Activated CD8-positive, alpha-beta memory T cell treated with anti-CD3 and anti-CD28 coated beads for 48 hours (primary cell): ENCODE measurements around the gene SRCIN1.
"Not testable (repeated sequence)": the region's sequence is repeated elsewhere in the genome, so short reads cannot be mapped to it uniquely, and the experiment has no call there.

Experiments used
- DNase-seq, 3 experiments: peaks; one replicate each; pipeline ENCODE4 v3.0.0-alpha.2; 2020; ENCODE audit warnings: low read depth in 2 of 3, low spot score in 2 of 3

SRCIN1 gene

DNA sequence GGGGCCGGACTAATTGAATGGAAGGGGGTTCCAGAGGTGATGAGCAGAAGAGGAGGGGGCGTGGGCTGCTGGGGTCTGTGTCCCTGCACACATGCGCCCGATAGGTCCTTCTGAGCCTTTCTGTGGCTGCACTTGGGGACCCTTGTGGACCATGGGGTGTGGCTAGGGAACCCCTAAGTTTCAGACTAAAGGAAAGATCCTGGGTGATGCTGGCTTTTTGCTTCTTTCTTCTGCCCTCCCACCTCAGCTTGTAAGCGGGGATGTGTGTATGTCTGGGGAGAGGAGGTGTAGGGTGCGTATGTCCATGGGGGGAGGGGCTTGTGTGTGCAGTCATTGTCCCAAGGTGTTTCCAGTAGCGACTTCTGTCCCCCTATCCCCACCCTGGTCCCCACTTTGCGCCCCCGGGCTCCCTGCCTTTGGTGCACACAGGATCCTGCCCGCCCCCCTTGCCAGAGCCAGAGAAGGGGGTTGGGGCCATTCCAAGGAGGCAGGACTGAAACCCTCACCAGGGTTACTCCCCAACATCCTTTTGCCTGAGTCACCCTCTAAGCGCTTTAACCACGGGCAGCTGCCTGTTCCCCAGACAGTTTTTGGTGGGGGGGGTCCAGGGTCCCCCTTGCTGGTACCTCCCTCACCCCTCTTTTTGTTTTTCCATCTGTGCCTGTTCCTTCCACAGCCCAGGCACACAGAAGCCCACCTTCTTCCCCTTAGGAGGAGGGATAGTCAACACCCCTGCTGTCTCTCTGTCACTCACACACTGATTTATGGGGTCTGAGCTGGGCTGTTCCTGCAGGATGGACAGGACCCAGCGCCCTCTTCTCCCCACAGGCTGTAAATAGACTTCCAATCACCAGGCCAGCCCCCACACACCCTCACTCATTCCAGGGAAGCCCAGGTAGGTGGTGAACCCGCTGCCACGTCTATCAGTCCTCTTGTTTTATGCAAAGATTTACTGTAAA, 94.3 kb downstream of the SRCIN1 start:
- no peak for DNase-seq

DNA sequence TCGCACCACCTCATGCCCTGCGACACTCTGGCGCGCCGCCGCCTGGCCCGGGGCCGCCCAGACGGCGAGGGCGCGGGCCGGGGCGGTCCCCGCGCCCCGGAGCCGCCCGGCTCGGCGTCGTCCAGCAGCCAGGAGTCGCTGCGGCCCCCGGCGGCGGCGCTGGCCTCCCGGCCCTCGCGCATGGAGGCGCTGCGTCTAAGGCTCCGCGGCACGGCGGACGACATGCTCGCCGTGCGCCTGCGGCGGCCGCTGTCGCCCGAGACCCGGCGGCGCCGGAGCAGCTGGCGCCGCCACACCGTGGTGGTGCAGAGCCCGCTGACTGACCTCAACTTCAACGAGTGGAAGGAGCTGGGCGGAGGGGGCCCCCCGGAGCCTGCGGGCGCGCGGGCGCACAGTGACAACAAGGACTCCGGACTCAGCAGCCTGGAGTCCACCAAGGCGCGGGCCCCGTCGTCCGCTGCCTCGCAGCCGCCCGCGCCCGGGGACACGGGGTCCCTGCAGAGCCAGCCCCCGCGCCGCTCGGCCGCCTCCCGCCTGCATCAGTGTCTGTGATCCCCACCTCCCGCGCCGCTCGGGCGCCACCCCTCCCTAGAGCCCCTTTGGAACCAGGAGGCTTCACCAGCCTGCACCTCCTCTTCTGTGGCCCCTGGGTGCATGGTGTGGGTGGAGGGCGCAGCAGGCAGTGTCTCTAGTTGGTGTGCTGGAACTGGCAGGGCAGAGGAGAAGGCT, 95.2 kb downstream of the SRCIN1 start:
- DNase-seq: no peak

DNA sequence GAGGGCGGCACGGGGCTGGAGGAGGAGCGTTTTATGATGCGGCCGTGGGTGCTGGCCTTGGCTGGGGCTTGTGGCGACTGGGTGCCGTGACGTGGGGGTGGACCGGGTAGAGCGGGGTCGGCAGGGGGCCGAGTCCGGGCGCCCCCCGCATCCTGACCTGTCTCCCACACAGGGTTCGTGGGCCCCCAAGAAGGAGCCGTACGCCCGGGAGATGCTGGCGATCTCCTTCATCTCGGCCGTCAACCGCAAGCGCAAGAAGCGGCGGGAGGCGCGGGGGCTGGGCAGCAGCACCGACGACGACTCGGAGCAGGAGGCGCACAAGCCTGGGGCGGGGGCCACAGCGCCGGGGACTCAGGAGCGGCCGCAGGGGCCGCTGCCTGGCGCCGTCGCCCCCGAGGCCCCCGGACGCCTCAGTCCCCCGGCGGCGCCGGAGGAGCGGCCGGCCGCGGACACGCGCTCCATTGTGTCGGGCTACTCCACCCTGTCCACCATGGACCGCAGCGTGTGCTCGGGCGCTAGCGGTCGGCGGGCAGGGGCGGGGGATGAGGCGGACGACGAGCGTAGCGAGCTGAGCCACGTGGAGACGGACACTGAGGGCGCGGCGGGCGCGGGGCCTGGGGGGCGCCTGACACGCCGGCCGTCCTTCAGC, 95.9 kb downstream of the SRCIN1 start:
- DNase-seq: no peak

DNA sequence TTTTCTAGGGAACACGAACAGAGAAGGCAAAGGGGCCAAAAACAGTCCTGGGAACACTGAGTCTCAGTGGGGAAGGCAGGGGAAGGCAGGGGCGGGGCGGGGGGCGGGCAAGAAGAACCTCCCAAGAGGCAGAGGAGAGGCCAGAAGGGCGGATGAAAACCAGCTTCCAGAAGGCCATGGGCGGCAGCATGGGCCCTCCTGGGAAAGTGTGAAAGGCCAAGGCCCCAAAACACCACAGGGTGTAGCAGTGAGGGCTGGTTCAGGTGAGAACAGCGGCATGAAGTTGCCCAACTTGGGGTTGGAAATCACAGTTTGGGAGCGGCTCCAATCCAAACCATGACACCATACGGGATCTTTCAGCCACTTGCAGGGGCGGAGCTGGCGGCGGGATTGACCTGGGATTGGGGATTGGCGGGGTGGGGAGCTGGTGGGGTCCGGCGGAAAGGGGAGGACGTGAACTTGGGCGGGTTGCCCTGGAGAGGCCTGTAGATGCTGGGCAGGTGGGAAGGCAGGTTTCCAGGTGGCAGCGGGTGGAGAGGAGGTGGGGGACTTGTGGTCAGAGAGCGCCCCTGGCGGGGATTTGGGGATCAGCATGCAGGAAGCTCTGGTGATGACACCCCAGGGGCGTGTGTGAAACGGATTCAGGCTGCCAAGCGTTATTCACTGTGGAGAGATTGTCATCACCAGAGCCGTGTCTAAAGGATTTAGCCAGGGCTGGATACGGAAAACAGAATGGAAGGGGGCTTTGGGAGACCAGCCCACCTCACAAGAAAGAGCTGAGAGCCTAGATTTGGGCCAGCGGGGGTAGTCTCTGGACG, 96.6 kb downstream of the SRCIN1 start:
- DNase-seq: peak; percentile 40 to 59 (median 55)

DNA sequence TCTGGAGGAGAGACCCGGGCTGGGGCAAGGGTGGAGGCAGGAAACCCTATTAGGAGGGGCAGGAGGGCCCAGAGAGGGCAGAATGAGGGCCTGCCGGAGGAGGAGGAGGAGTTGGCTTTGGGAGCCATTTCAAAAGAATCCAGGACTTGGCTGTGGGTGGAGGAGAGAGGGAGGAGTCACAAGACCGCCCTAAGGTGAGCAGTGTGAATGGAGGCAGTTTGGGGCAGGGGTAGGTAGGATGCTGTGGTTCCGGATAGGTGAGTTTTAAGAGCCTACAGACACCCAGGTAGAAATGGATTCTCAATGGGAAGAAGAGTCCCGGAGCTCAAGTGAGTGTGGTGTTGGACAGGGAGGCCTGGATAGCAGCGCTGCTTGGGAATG, 97.2 kb downstream of the SRCIN1 start:
- no peak for DNase-seq

DNA sequence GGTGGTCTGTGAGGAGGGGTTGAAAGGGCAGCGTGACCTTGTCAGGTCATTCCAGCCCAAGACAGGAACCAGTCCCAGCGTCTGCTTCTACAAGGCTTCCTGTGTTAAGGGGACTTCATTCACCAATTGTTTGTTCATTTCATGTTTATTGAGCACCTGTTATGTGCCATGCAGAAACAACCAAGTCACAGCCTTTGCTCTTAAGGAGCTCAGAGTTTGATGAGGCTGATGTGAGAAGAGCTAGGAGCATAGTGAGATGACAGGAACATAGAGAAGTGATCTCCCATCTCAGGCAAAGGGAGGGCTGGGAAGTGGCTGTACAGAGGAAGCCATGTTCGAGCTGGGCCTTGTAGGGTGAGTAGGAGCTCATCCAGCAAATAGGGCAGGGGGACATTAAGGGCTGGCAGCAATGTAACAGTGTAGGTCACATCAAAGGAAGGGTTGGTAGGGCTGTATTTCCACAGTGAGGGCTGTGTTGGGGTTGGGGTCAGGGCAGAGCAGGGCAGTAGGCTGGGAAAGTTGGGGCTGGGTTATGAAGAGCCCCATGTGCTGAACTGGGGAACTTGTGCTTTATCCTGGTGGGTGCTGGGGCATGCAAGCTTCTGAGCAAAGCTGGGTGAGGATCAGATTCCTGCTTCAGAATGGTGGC, 97.7 kb downstream of the SRCIN1 start:
- no peak for DNase-seq

DNA sequence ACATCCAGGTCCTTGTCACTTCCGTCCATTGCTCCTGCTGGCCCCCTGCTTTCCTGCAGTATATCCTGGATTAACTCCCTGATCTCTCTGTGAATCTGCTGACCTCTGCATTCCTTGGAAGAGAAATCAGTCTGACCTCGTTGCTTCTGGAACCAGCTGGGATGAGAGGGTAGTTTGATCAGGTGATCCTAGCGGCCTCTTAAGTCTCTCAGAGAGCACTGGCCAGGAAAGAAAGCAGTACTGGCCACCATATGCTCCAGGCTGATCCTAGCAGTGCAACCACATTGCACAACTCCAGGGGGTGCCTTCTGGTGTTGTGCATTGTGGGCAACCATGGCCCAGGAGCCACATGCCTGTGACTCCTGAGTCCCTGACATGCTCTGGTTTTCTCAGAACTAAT, 98.3 kb downstream of the SRCIN1 start:
- DNase-seq: no peak

DNA sequence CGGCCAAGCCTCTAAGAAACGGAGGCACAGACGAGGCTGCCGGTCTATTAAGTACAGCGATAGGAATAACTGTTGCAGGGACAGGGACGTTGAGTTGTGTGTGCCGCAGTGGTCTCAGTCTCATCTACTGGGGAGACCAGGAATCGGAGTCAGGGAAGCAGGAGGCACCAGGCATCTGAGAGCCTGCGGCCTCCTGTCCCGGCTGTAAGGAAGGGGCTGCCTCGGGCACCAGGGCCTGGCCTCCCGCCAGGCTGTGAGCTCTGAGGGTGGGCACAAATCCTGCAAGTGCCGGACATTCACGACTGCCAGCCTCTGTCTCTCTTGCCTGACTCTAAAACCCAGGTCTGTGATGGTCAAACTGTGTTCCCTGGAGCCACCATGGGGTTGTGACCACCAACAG, 101.5 kb downstream of the SRCIN1 start:
- no peak for DNase-seq

DNA sequence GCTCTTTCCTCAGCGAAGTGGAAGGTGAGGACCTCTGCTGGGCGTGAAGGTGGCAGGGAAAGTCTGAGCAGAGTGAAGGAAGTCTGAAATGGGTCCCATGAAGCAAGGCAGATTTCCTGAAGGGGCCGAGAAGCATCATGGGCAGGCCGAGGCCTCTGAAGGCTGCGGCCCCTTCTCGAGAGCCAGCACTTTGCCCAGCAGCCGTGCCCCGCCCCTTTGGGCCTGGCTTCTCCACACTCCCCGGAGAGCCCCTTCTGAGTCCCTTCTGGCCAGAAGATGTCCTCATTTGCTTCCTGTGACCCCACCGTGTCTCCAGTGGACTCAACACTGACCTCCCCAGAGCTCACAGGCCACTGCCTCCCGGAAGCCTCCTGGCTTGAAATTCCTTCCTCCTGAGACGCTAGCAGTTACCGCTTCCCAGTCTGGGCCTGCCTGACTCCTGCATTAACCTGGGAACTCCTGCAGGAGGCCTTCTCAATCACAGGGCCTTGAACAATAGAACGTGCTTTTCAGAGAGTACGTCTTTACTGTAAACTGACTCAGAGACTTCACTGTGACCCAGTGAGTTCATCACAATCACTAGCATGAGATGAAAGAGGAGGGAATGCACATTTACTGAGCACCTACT, 102.4 kb downstream of the SRCIN1 start:
- DNase-seq: not testable (repeated sequence)

DNA sequence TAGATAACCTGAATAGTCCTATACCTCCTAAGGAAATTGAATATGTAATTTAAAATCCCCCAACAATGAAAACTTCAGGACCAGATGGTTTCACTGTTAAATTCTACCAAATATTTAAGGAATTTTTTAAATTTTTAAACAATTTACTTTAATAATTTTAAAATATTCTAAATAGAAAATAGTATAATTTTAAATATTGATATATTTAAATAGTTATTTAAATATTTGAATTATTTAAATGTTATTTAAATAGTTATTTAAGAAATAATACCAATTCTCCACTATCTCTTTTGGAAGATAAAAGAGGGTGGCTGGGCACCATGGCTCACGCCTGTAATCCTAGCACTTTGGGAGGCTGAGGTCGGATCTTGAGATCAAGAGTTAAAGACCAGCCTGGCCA, 104.0 kb downstream of the SRCIN1 start:
- DNase-seq: not testable (repeated sequence)

DNA sequence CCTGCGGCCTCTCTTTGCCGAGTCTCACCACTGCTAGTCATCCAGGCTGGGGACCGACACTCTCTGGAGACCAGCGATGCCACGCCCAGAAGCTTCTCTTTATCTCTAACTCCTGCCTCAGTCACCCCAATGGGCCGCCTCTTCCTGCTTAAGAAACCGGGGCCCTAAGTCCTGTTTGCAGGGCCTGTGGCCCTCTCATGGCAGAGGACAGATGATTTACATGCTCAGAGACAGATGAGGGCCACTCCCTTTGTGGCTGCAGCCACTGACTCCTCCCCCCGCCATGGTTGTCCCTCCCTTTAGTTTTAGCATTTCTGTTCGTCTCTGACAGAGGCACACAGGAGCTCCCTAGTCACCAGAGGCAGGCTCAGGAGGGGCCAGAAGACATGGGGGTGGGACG, 106.5 kb downstream of the SRCIN1 start:
- DNase-seq: not testable (repeated sequence)

DNA sequence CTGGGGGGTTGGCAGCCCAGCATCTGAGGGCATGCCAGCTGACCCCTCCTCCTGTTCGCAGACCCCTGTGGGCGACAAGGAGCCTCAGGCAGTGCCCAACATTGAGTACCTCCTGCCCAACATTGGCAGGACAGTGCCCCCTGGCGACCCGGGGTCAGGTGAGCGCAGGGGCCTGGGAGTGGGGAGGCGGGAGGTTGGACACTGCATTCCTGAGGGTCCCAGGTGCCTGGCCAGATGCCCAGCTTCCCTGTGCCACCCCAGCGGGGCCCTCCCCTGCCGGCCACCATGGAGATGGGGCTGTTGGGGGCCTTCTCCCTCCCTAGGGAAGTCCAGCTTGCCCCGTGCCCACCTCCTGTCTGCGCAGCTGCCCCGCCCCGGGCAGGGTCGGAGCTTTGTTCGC, 107.4 kb downstream of the SRCIN1 start:
- DNase-seq: no peak

DNA sequence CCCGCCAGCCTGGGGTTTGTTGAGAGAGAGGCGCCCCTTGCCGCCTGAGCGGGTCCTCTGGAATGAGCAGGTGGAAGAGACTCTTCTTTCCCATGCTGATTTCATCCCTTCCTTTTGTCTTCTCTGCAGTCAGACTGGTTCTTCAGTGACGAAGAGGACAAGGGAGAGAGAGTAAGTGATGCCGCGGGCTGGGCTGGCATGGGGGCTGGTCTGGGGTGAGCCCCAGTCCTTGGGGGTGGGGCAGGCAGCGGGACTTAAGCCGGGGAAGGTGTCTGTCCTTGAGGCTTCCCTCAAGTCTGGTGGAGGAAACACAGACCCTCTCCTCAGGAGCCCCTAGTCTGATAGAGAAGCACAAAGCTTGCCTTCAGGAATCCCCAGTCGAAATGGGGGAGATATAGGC, 108.1 kb downstream of the SRCIN1 start:
- not testable (repeated sequence) for DNase-seq

DNA sequence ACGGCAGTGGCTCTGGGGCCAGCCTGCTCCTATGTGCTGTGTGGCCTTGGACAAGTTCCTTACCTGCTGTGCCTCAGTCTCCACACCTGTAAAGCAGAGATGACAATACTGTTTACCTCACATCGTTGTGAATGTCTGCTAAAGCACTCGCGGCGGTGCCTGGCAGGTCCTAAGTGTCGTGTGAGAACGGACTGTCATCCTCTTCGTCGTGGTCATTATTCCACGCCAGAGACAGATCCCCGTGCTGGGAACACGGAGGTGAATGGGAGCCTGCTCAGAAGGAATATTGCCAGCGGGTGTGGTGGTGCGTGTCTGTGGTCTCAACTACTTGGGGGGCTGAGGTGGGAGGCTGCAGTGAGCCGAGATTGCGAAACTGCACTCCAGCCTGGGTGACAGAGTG, 111.6 kb downstream of the SRCIN1 start:
- DNase-seq: not testable (repeated sequence)

DNA sequence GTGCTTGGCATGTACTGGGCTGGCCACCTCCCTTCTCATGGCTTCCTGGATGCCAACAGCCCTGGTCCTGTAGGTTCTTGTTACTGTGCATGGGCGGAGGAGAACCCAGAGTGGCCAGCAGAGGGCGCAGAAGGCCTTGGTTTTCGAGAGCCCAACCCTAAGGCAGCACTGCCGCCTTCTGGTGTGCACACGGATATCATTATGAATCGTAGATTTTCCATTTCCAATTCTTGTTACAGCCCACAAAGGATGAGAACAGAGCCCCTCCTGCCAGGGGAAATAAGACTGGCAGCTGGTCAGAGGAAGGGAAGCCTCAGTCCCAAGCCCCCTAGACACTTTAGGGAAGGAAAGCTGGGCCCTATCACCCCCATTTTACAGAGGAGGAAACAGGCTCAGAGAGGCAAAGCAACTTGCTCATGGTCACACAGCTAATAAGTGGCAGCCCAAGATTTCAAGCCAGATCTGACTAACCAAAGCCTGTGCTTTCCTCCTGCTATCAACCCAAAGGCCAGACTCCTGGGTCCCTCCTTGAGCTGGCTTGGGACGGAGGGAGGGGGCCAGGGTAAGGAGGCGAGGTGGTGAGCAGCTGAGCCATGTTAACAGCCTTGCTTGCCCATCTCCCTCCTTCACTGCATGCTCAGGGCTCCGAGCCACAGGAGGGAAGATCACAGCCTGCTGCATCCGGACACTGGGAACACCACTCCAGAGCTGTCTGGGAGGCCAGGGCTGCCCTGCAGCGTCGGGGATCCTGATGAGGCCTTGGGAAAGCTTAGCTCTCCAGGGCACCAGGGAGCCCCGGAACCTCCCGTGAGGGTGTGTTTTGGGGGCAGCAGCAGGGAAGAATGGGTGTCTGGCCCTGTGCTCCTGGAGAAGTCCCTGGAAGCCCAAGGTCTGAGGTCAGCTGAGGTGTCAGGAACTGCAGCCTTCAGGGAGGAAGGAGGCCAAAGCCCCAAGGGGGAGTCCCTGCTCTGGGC, 113.4 kb downstream of the SRCIN1 start:
- DNase-seq: peak; percentile 71 to 89 (median 87)

DNA sequence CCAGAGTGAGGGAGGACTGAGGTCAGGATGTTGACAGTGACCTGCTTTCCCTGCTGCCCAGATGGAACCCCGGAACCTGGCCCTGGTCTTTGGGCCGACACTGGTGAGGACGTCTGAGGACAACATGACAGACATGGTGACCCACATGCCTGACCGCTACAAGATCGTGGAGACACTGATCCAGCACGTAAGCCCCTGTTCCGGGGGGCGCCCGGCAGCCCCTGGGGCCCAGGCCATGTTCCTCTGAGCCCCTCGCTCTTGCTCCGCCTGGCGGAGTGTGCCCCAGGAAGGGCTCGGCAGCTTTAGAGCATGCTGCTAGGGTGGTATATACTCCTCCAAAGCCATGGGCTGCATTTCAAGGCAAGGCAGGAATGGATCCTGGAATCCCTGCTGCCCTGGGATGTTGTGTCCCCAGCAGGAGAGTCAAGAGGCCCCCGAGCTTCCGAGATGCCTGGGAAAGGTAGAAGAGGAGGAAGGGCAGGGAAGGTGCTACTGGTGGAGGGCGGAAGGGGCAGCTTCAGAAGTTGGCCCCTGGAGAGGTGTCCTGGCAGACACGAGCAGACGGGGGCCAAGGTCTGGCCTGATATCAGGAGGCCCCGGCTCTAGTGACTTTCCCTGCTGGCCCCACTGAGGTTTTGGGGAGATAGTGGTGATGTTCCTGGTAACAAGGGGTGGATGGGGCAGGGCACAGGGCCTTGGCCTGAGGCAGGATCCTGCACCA, 114.2 kb downstream of the SRCIN1 start:
- DNase-seq: not testable (repeated sequence)

DNA sequence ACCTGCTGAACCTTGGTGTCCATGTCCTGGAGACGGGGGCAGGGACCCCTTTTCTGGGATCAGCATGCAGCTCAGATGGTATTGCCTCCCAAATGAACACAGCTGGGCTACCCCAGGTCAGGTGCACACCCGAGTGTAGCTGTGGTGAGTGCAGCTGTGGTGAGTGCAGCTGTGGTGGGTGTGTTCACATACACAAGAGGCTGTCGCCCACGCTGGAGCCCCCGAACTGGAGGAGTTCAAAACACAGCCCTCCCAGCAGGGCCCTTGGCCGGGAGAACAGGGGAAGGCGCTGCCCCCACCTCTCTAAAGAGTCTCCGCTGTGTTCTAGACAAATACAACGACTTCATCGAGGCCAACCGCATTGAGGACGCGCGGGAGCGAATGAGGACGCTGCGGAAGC, 116.0 kb downstream of the SRCIN1 start:
- DNase-seq: not testable (repeated sequence)

DNA sequence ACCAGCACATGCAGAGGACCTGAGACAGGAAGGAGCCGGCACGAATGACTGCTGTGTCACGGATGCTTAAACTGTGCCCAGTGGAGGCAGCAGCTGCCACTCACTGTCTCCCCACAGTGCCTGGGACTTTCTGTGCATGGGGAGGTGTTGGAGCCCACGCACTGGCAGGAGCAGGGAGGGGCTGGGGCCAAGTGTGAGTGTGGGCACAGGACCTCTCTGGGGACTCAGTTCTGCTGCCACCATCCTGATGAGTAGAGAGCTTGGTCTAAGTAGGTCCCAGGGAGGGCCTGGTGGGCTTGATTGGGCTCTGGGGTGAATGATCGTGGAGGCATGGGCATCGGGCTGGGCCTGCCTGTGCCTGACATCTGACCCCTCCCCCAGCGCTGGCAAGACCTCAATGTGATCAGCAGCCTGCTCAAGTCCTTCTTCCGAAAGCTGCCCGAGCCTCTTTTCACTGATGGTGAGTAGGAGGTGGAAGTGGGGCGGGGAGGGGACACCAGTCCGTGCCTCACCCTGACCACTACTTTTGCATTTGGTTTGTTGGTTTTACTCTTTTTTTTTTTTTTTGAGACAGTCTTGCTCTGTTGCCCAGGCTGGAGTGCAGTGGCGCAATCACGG, 120.0 kb downstream of the SRCIN1 start:
- DNase-seq: not testable (repeated sequence)
